HUES48 (cell line): ENCODE results near the gene MUC5AC.
"Not testable (repeated sequence)": the region's sequence is repeated elsewhere in the genome, so short reads cannot be mapped to it uniquely, and the experiment has no call there.

ENCODE experiments used
- H3K27ac ChIP-seq: one replicate; pipeline ENCODE4 v1.7.0; 2013; ENCODE audit warnings: low read depth, low read length, inconsistent platforms
- H3K27me3 ChIP-seq: 2 replicates; pipeline ENCODE4 v1.6.1; 2013; ENCODE audit warnings: mild to moderate bottlenecking, low read length; ENCODE audit not compliant: control insufficient read depth, insufficient read depth
- H3K36me3 ChIP-seq: 2 replicates; pipeline ENCODE4 v1.6.1; 2013; ENCODE audit warnings: low read length; ENCODE audit not compliant: control insufficient read depth, insufficient read depth
- H3K4me1 ChIP-seq: 2 replicates; pipeline ENCODE4 v1.6.1; 2013; ENCODE audit warnings: mild to moderate bottlenecking, low read length; ENCODE audit not compliant: control insufficient read depth, insufficient read depth
- H3K4me3 ChIP-seq: 2 replicates; pipeline ENCODE4 v1.5.1; 2013; ENCODE audit warnings: mild to moderate bottlenecking, low read depth, low read length
- H3K9ac ChIP-seq: 2 replicates; pipeline ENCODE4 v1.6.1; 2013; ENCODE audit warnings: mild to moderate bottlenecking, low read depth, low read length, moderate library complexity
- H3K9me3 ChIP-seq: 2 replicates; pipeline ENCODE4 v1.6.1; 2013; ENCODE audit warnings: low read length; ENCODE audit not compliant: control insufficient read depth, insufficient read depth

MUC5AC gene

GRCh38 chr11:1160231-1161101, 2.7 kb downstream of the MUC5AC start:
- no peaks in the 10 kb centered on the region for H3K4me1 ChIP-seq
- no peak overlapping the region for H3K9ac ChIP-seq
- peaks cover 5% of the 10 kb centered on the region; the same call in 1 of the 2 replicates for H3K9me3 ChIP-seq
- H3K4me3 ChIP-seq: no peak overlapping the region
- H3K27ac ChIP-seq: no peak overlapping the region
- H3K27me3 ChIP-seq: no peaks in the 10 kb centered on the region
- no peaks in the 10 kb centered on the region for H3K36me3 ChIP-seq

GRCh38 chr11:1161410-1162137, 3.8 kb downstream of the MUC5AC start:
- no peaks in the 10 kb centered on the region for H3K36me3 ChIP-seq
- H3K9me3 ChIP-seq: no peaks in the 10 kb centered on the region
- H3K9ac ChIP-seq: no peak overlapping the region
- H3K4me1 ChIP-seq: no peaks in the 10 kb centered on the region
- no peaks in the 10 kb centered on the region for H3K27me3 ChIP-seq
- H3K27ac ChIP-seq: no peak overlapping the region
- H3K4me3 ChIP-seq: no peak overlapping the region

GRCh38 chr11:1162138-1162475, 4.4 kb downstream of the MUC5AC start:
- Histone ChIP-seq H3K9me3 (no peaks in the 10 kb centered on the region), H3K4me3 (no peak overlapping the region), H3K27ac (no peak overlapping the region), H3K9ac (no peak overlapping the region), H3K27me3 (no peaks in the 10 kb centered on the region), H3K4me1 (no peaks in the 10 kb centered on the region), H3K36me3 (no peaks in the 10 kb centered on the region)

GRCh38 chr11:1162491-1163311, 4.9 kb downstream of the MUC5AC start:
- Histone ChIP-seq H3K9ac (no peak overlapping the region), H3K4me3 (no peak overlapping the region), H3K27ac (no peak overlapping the region), H3K9me3 (no peaks in the 10 kb centered on the region), H3K4me1 (no peaks in the 10 kb centered on the region), H3K27me3 (no peaks in the 10 kb centered on the region), H3K36me3 (no peaks in the 10 kb centered on the region)

- Histone ChIP-seq H3K9me3 (no peaks in the 10 kb centered on the region), H3K4me3 (no peak overlapping the region), H3K9ac (no peak overlapping the region), H3K36me3 (no peaks in the 10 kb centered on the region), H3K27ac (no peak overlapping the region), H3K4me1 (no peaks in the 10 kb centered on the region), H3K27me3 (no peaks in the 10 kb centered on the region)
Observed at GRCh38 chr11:1163321-1163910, 5.7 kb downstream of the MUC5AC start.

GRCh38 chr11:1163911-1164735, 6.4 kb downstream of the MUC5AC start:
- Histone ChIP-seq H3K27ac (no peak overlapping the region), H3K36me3 (no peaks in the 10 kb centered on the region), H3K27me3 (no peaks in the 10 kb centered on the region)

GRCh38 chr11:1164779-1165255, 7.1 kb downstream of the MUC5AC start:
- H3K27ac ChIP-seq, H3K4me3 ChIP-seq, H3K9ac ChIP-seq, H3K36me3 ChIP-seq, H3K27me3 ChIP-seq, H3K4me1 ChIP-seq, H3K9me3 ChIP-seq: not testable (repeated sequence)

More at GRCh38 chr11:1163911-1164735, 6.4 kb downstream of the MUC5AC start:
- Histone ChIP-seq H3K9me3 (no peaks in the 10 kb centered on the region), H3K4me3 (no peak overlapping the region), H3K4me1 (no peaks in the 10 kb centered on the region), H3K9ac (no peak overlapping the region)

- H3K27ac ChIP-seq: no peak overlapping the region
- no peak overlapping the region for H3K4me3 ChIP-seq
- no peak overlapping the region for H3K9ac ChIP-seq
- 0 out of 2 replicates have a peak, but pooled peaks cover under 1% of the 10 kb centered on the region for H3K9me3 ChIP-seq
- H3K4me1 ChIP-seq: no peaks in the 10 kb centered on the region
- no peaks in the 10 kb centered on the region for H3K27me3 ChIP-seq
- H3K36me3 ChIP-seq: no peaks in the 10 kb centered on the region
Observed at GRCh38 chr11:1165256-1166041, 7.7 kb downstream of the MUC5AC start.

GRCh38 chr11:1167256-1167655, 9.5 kb downstream of the MUC5AC start:
- H3K4me1 ChIP-seq: no peaks in the 10 kb centered on the region
- no peak overlapping the region for H3K27ac ChIP-seq
- no peaks in the 10 kb centered on the region for H3K27me3 ChIP-seq
- H3K9ac ChIP-seq: no peak overlapping the region
- H3K9me3 ChIP-seq: peaks cover 8% of the 10 kb centered on the region
- H3K4me3 ChIP-seq: no peak overlapping the region
- H3K36me3 ChIP-seq: no peaks in the 10 kb centered on the region
